Cardiac muscle cell (in vitro differentiated cells and primary cell): ENCODE data around the gene BRD8. TPM values are rescaled to one million over a fixed set of nuclear protein-coding genes. Genes with fewer than 3 reads are reported as not detected.
A peak's percentile ranks its signal among the peaks of the same experiment; 100 is the strongest.

ENCODE experiments used
- DNase-seq, 2 donors: peaks; one replicate each; pipeline versions ENCODE4 v3.0.0 to v3.0.0-alpha.2; 2010 to 2017; ENCODE audit warnings: low read depth in 1 of 2, low spot score in 1 of 2
- H3K27ac ChIP-seq: fragments of 200-600 bp; sonication (generic); 2 replicates; pipeline ENCODE4 v1.5.1; 2016
- H3K27me3 ChIP-seq: fragments of 200-600 bp; sonication (generic); 2 replicates; pipeline ENCODE4 v1.6.0; 2016; ENCODE audit warnings: control low read depth
- H3K36me3 ChIP-seq: fragments of 200-600 bp; sonication (generic); 2 replicates; pipeline ENCODE4 v1.5.1; 2016; ENCODE audit warnings: control low read depth
- H3K4me1 ChIP-seq: fragments of 200-600 bp; sonication (generic); 2 replicates; pipeline ENCODE4 v1.8.1; 2017; ENCODE audit warnings: low read depth, mild to moderate bottlenecking, mixed run types
- H3K4me3 ChIP-seq: fragments of 200-600 bp; sonication (generic); 2 replicates; pipeline ENCODE4 v1.5.1; 2016; ENCODE audit warnings: mild to moderate bottlenecking
- H3K9me3 ChIP-seq: fragments of 200-600 bp; sonication (generic); 2 replicates; pipeline ENCODE4 v1.5.1; 2017; ENCODE audit warnings: low read depth, mild to moderate bottlenecking, control low read depth
- polyA plus RNA-seq: library from polyadenylated mRNA; unstranded; fragments of >200 nt; fragmentation: Nextera tagmentation; extraction: Ambion mirVana; gene quantifications from 2 replicates; pipeline ENCODE4 v1.2.1, GENCODE V29; 2016
- total RNA-seq: library from RNA; depleted of rRNA; stranded (reverse); fragments of >200 nt; gene quantifications from 2 replicates; pipeline ENCODE4 v1.2.3, GENCODE V29; 2016
- TF ChIP-seq, protein P1 (sequence below): IDR thresholded peaks from 2 replicates; pipeline ENCODE4 v1.5.1; 2012; ENCODE audit warnings: low read depth, mild to moderate bottlenecking, low read length

The BRD8 gene
- total and polyA plus RNA-seq, 2 experiments from 2014 or later, result 55.2 to 93.5 TPM

GRCh38 chr5:138186002-138186447 is 7.6 kb upstream of the BRD8 start:
- no peaks in the 10 kb centered on the region for H3K27me3 ChIP-seq
- H3K9me3 ChIP-seq, result no peaks in the 10 kb centered on the region
- H3K4me3 ChIP-seq, result no peak overlapping the region
- DNase-seq, result no peak
- TF ChIP-seq, protein P1, sequence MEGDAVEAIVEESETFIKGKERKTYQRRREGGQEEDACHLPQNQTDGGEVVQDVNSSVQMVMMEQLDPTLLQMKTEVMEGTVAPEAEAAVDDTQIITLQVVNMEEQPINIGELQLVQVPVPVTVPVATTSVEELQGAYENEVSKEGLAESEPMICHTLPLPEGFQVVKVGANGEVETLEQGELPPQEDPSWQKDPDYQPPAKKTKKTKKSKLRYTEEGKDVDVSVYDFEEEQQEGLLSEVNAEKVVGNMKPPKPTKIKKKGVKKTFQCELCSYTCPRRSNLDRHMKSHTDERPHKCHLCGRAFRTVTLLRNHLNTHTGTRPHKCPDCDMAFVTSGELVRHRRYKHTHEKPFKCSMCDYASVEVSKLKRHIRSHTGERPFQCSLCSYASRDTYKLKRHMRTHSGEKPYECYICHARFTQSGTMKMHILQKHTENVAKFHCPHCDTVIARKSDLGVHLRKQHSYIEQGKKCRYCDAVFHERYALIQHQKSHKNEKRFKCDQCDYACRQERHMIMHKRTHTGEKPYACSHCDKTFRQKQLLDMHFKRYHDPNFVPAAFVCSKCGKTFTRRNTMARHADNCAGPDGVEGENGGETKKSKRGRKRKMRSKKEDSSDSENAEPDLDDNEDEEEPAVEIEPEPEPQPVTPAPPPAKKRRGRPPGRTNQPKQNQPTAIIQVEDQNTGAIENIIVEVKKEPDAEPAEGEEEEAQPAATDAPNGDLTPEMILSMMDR, result no peak
- H3K27ac ChIP-seq, result peak overlapping the region; percentile 62
- peaks cover 65% of the 10 kb centered on the region for H3K36me3 ChIP-seq
- H3K4me1 ChIP-seq, result no peaks in the 10 kb centered on the region

GRCh38 chr5:138182808-138183207 is 4.4 kb upstream of the BRD8 start:
- H3K9me3 ChIP-seq, result no peaks in the 10 kb centered on the region
- peaks cover 8% of the 10 kb centered on the region for H3K4me1 ChIP-seq
- H3K27ac ChIP-seq, result no peak overlapping the region
- peaks cover 41% of the 10 kb centered on the region for H3K36me3 ChIP-seq
- no peak overlapping the region for H3K4me3 ChIP-seq
- no peak for DNase-seq
- no peaks in the 10 kb centered on the region for H3K27me3 ChIP-seq
- TF ChIP-seq, protein P1, result no peak

- Histone ChIP-seq H3K4me3 (no peak overlapping the region), H3K9me3 (no peaks in the 10 kb centered on the region), H3K4me1 (peaks cover 13% of the 10 kb centered on the region), H3K27me3 (no peaks in the 10 kb centered on the region), H3K36me3 (peaks cover 30% of the 10 kb centered on the region), H3K27ac (no peak overlapping the region)
- TF ChIP-seq, protein P1, result no peak
- DNase-seq, result no peak
These were observed 2.4 kb upstream of the BRD8 start for GRCh38 chr5:138180841-138181240.

GRCh38 chr5:138180183-138180782 is 1.9 kb upstream of the BRD8 start:
- Histone ChIP-seq H3K4me1 (peaks cover 13% of the 10 kb centered on the region), H3K9me3 (no peaks in the 10 kb centered on the region), H3K4me3 (peak overlapping the region; percentile 75), H3K27ac (no peak overlapping the region), H3K36me3 (peaks cover 27% of the 10 kb centered on the region), H3K27me3 (no peaks in the 10 kb centered on the region)
- peak; percentile 57 to 71 for DNase-seq
- TF ChIP-seq, protein P1, result peak; percentile 50

DNA sequence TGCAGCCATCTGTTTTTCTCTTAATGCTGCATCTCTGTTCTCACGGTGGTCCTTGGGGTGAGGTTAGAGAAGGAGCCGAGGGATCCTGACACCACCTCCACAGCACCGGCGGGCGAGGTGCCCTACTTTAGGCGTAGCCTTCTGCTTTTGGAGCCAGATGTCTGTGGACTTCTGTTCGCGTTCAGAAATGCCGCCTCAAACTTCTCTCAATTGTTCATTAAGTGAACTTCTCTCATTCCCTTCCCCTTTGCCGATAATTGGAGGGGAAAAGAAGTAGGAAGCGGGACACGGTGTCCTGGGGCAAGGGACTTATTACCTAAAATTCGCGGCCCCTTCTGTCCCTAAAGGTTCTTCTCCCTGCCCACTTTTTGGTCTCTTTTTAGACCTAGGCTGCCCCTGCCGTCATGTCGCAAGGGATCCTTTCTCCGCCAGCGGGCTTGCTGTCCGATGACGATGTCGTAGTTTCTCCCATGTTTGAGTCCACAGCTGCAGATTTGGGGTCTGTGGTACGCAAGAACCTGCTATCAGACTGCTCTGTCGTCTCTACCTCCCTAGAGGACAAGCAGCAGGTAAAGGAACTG is 937 bp upstream of the BRD8 start:
- no peak for DNase-seq
- TF ChIP-seq, protein P1, result no peak
- H3K27ac ChIP-seq, result peak overlapping the region; percentile 91
- H3K27me3 ChIP-seq, result no peaks in the 10 kb centered on the region
- H3K4me3 ChIP-seq, result peak overlapping the region; percentile 75
- no peaks in the 10 kb centered on the region for H3K9me3 ChIP-seq
- H3K4me1 ChIP-seq, result peaks cover 13% of the 10 kb centered on the region
- peaks cover 26% of the 10 kb centered on the region for H3K36me3 ChIP-seq
